Suprapubic skin (tissue), 4 donors: ENCODE data around the gene UBE2D1. TPM values are rescaled to one million over a fixed set of nuclear protein-coding genes. Genes with fewer than 3 reads are reported as not detected.
A peak's percentile ranks its signal among the peaks of the same experiment; 100 is the strongest.
"Not testable (repeated sequence)": the region's sequence is repeated elsewhere in the genome, so short reads cannot be mapped to it uniquely, and the experiment has no call there.

Experiments
- DNase-seq, 2 donors: peaks; one replicate each; pipeline ENCODE4 v3.0.0-alpha.2; 2019; ENCODE audit warnings: low spot score in 2 of 2
- H3K27ac ChIP-seq: fragments of 200-600 bp; sonication (generic); one replicate; pipeline ENCODE4 v1.5.1; 2019
- H3K27me3 ChIP-seq: fragments of 200-600 bp; sonication (generic); one replicate; pipeline ENCODE4 v1.5.1; 2019
- H3K36me3 ChIP-seq: fragments of 200-600 bp; sonication (generic); one replicate; pipeline ENCODE4 v1.5.1; 2019
- H3K4me1 ChIP-seq: fragments of 200-600 bp; sonication (generic); one replicate; pipeline ENCODE4 v1.5.1; 2019
- H3K4me3 ChIP-seq: fragments of 200-600 bp; sonication (generic); one replicate; pipeline ENCODE4 v1.5.1; 2019; ENCODE audit warnings: mild to moderate bottlenecking
- H3K9me3 ChIP-seq: fragments of 200-600 bp; sonication (generic); one replicate; pipeline ENCODE4 v1.5.1; 2019
- EP300 ChIP-seq: sonication (generic); formaldehyde crosslinking; IDR thresholded peaks from one replicate; pipeline ENCODE4 v1.6.1; 2017; ENCODE audit warnings: antibody characterized with exemption
- POLR2A ChIP-seq, 2 donors: fragments of 450-650 bp; IDR thresholded peaks; one replicate each; pipeline ENCODE4 v1.6.1; 2017; ENCODE audit warnings: antibody characterized with exemption in 2 of 2, mild to moderate bottlenecking in 2 of 2, moderate library complexity in 2 of 2
- POLR2AphosphoS5 ChIP-seq, 3 donors: sonication (generic); formaldehyde crosslinking; IDR thresholded peaks; one replicate each; pipeline ENCODE4 v1.6.1; 2017; ENCODE audit warnings: antibody characterized with exemption in 3 of 3
- WGBS: methylation state at CpG from one replicate; pipeline ENCODE4 v1.1.5; 2018; 5-methylcytosine and 5-hydroxymethylcytosine counted together
- total RNA-seq, 4 donors: library from RNA; depleted of rRNA; stranded (reverse); fragments of >200 nt; gene quantifications; one replicate each; pipeline ENCODE4 v1.1.0, GENCODE V29; 2016
- TF ChIP-seq, protein P1 (sequence below), 2 donors: fragments of 200-600 bp in 1 of 2; fragments of 450-650 bp in 1 of 2; sonication (generic) in 1 of 2; IDR thresholded peaks; one replicate each; pipeline ENCODE4 v1.5.1; 2016 to 2019; ENCODE audit warnings: antibody characterized with exemption in 2 of 2, mild to moderate bottlenecking in 1 of 2, moderate library complexity in 1 of 2

UBE2D1 gene
- total RNA-seq, 4 donors from 2014 or later: 8.3 to 11.5 (median 9.6) TPM

DNA sequence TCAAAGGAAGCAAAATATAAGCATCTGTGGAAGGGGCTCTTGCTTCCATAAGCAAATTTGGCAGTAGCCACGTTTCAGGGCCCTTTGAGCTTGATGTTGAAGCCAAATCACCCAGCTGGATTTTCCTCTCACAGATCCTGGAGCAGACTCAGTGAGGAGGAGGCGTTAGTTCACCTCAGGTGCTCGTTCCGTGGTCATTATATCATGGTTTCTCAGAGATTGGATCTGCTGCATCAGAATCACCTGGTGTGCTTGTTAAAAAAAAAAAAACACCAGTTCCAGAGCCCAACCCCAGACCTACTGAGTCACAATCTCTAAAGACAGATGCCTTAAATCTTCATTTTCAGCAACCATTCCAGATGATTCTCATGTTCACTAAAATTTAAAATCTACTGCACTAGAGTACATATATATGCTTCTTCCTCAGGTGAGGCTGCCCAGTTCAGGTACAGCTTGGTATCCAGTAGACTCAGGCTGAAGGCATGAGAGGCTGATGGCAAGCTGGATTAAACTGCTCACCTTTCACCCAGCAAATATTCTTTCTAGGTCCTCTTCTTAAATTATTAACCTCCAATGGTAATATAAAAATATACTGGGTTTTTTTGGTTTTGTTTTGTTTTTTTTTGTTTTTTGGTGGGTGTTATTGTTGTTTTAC is 75.3 kb downstream of the UBE2D1 start:
- Histone ChIP-seq H3K27ac (no peak overlapping the region), H3K27me3 (no peaks in the 10 kb centered on the region), H3K9me3 (no peaks in the 10 kb centered on the region), H3K4me1 (peaks cover 3% of the 10 kb centered on the region), H3K36me3 (no peaks in the 10 kb centered on the region), H3K4me3 (no peak overlapping the region)
- 70% methylated on average over 4 of the region's 4 CpGs for WGBS
- TF ChIP-seq POLR2AphosphoS5 (IDR thresholded peaks at IDR 0.05) (no peak), EP300 (no peak), POLR2A (IDR thresholded peaks at IDR 0.05) (no peak)
- TF ChIP-seq, protein P1, sequence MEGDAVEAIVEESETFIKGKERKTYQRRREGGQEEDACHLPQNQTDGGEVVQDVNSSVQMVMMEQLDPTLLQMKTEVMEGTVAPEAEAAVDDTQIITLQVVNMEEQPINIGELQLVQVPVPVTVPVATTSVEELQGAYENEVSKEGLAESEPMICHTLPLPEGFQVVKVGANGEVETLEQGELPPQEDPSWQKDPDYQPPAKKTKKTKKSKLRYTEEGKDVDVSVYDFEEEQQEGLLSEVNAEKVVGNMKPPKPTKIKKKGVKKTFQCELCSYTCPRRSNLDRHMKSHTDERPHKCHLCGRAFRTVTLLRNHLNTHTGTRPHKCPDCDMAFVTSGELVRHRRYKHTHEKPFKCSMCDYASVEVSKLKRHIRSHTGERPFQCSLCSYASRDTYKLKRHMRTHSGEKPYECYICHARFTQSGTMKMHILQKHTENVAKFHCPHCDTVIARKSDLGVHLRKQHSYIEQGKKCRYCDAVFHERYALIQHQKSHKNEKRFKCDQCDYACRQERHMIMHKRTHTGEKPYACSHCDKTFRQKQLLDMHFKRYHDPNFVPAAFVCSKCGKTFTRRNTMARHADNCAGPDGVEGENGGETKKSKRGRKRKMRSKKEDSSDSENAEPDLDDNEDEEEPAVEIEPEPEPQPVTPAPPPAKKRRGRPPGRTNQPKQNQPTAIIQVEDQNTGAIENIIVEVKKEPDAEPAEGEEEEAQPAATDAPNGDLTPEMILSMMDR (IDR thresholded peaks at IDR 0.05): no peak
- DNase-seq: no peak

DNA sequence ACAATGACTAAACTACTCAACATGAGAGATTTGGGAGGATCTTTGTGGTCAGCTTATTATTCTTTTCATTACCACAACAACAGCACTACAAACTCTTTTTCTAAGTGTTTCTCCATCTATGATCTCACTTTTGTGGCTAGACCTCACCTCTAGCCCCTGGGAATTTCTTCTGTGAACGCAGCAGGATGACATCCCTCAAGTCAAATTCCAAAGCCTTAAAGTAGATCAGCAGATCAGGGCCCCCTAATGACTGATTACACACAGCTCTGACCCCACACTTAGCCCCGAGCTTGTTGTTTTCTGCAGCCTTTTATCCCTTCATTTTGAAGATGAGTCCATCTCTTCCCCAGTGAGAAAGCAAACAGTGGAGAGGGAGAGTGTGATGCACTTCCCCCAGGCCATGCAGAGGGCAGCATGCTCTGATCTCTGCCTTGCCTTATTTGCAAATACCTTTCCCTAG is 77.7 kb downstream of the UBE2D1 start:
- no peak for DNase-seq

DNA sequence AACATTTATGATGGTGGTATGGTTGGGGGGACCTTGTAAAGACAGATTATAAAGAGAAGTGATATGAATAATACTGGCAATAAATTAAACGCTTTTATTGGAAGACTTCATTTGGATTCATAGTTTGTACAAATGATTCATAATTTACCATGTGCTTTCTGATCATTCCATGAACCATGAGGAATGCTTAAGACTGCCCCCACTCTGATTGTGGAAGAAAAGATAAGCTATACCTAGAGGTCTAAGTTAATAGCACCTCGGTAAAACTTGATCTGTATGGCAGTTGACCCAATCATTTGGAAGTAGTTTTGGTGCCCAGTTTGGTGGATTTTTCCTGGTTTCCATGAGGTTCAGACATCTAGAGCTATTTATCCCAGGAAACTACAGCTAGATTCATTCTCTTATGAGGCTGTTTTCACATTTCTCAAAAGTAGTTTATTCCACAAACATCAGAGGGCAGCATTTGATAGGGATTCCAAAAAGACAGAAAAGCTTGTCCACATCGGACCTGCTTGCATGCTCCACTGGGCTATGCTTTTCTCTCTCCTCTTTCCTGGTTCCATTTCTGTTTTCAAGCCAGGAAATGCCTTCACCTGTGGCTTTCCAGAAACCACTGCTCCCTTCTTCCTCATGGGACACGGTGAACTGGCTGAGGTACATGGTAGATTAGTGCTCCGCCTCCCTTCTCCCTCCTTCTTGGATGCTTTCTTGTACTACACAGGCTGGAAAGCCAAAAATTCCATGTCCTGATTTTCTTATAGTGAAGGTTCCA is 79.7 kb downstream of the UBE2D1 start:
- H3K4me3 ChIP-seq: no peak overlapping the region
- peaks cover 3% of the 10 kb centered on the region for H3K4me1 ChIP-seq
- no peaks in the 10 kb centered on the region for H3K36me3 ChIP-seq
- no peak overlapping the region for H3K27ac ChIP-seq
- TF ChIP-seq EP300 (no peak), POLR2A (IDR thresholded peaks at IDR 0.05) (no peak)
- TF ChIP-seq, protein P1 (IDR thresholded peaks at IDR 0.05): peak in 1 of 2 donors; percentile 9
- H3K27me3 ChIP-seq: no peaks in the 10 kb centered on the region
- no peaks in the 10 kb centered on the region for H3K9me3 ChIP-seq
- DNase-seq: no peak
- WGBS: 44% methylated on average over 5 of the region's 5 CpGs

More for the DNA sequence above, 77.7 kb downstream of the UBE2D1 start:
- 56% methylated on average over 2 of the region's 2 CpGs for WGBS
- Histone ChIP-seq H3K27ac (no peak overlapping the region), H3K4me1 (peaks cover 3% of the 10 kb centered on the region), H3K9me3 (no peaks in the 10 kb centered on the region), H3K27me3 (no peaks in the 10 kb centered on the region), H3K4me3 (no peak overlapping the region), H3K36me3 (no peaks in the 10 kb centered on the region)
- TF ChIP-seq POLR2AphosphoS5 (IDR thresholded peaks at IDR 0.05) (no peak), POLR2A (IDR thresholded peaks at IDR 0.05) (no peak), EP300 (no peak)
- TF ChIP-seq, protein P1 (IDR thresholded peaks at IDR 0.05): no peak

DNA sequence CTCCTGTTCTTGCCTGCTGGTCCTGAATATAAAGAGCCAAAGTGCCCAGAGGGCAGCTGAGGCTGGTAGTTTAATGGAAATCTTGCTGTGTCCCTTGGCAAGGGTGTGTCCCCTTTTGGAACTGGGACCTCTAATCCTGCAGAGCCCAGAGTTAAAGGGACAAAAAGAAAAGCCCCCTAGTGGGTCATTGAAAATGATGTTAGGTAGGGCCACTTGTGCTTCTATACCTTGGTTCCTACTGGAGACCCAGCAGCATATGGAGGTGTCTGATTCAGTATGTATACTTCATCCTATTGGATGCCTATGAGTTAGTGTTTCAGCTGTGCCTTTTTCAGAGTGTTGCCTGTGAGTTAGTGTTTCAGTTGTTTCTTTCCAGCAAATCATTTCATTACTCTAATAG is 81.0 kb downstream of the UBE2D1 start:
- no peak overlapping the region for H3K4me3 ChIP-seq
- H3K36me3 ChIP-seq: no peaks in the 10 kb centered on the region
- no peaks in the 10 kb centered on the region for H3K27me3 ChIP-seq
- DNase-seq: no peak
- H3K9me3 ChIP-seq: no peaks in the 10 kb centered on the region
- no peak overlapping the region for H3K27ac ChIP-seq
- TF ChIP-seq, protein P1 (IDR thresholded peaks at IDR 0.05): no peak
- no peak for TF ChIP-seq POLR2A (IDR thresholded peaks at IDR 0.05)
- no peak for TF ChIP-seq POLR2AphosphoS5 (IDR thresholded peaks at IDR 0.05)
- TF ChIP-seq EP300: no peak
- peaks cover 3% of the 10 kb centered on the region for H3K4me1 ChIP-seq

DNA sequence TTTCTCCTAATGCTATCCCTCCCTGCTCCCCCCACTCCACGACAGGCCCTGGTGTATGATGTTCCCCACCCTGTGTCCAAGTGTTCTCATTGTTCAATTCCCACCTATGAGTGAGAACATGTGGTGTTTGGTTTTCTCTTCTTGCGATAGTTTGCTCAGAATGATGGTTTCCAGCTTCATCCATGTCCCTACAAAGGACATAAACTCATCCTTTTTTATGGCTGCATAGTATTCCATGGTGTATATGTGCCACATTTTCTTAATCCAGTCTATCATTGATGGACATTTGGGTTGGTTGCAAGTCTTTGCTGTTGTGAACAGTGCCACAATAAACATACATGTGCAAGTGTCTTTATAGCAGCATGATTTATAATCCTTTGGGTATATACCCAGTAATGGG is 83.1 kb downstream of the UBE2D1 start:
- H3K4me3 ChIP-seq, H3K4me1 ChIP-seq: not testable (repeated sequence)
- 92% methylated on average over 2 of the region's 2 CpGs for WGBS

More for the DNA sequence above, 83.1 kb downstream of the UBE2D1 start:
- DNase-seq, H3K27ac ChIP-seq, H3K9me3 ChIP-seq, H3K27me3 ChIP-seq, H3K36me3 ChIP-seq: not testable (repeated sequence)

Other genes with a start within 250 kb of the UBE2D1 start
- 10 to 100 TPM; 11.2 to 16.6 (median 14.3) TPM for gene IPMK, start 67.1 kb upstream of the UBE2D1 start, total RNA-seq
- gene CISD1, start 65.8 kb upstream of the UBE2D1 start, total RNA-seq: 10 to 100 TPM; 12.6 to 22.7 (median 18.2) TPM
- gene TFAM, start 50.4 kb downstream of the UBE2D1 start, total RNA-seq: 10 to 100 TPM; 16.6 to 22.9 (median 19.8) TPM
- 1 to 10 TPM; 2.4 to 6.9 (median 3.5) TPM for gene BICC1, start 177.9 kb downstream of the UBE2D1 start, total RNA-seq